OCI-LY7 (cell line): ENCODE measurements around the gene TRMT1. TPM values are rescaled to one million over a fixed set of nuclear protein-coding genes. Genes with fewer than 3 reads are reported as not detected.

ENCODE experiments used
- BruUV-seq: library from RNA; stranded (reverse); fragments of 400-500 nt; replicated peaks from 2 replicates; lab custom pipeline; 2021; lab: Mats Ljungman, UMichigan
- CTCF ChIA-PET: fragments of 300-600 bp; sonication (Branson Sonifier 250); formaldehyde crosslinking; loops from one replicate; lab custom pipeline; 2022; ENCODE audit warnings: antibody characterized with exemption; ENCODE audit not compliant: unreplicated experiment; lab: Charles Lee
- POLR2A ChIA-PET: fragments of 300-600 bp; sonication (Branson Sonifier 250); formaldehyde crosslinking; loops from one replicate; lab custom pipeline; 2022; ENCODE audit warnings: antibody characterized with exemption; lab: Charles Lee
- DNase-seq: peaks from one replicate; pipeline ENCODE4 v3.0.0-alpha.2; 2015; ENCODE audit warnings: low spot score
- H2AFZ ChIP-seq: fragments of 200-600 bp; sonication (generic), shearing (Covaris generic); 2 replicates; pipeline ENCODE4 v1.6.1; 2014; ENCODE audit warnings: mild to moderate bottlenecking, antibody characterized with exemption, low read length, moderate library complexity
- H3K27ac ChIP-seq: fragments of 200-600 bp; sonication (generic); 2 replicates; pipeline ENCODE4 v1.5.1; 2014; ENCODE audit warnings: mixed run types, low read depth, mild to moderate bottlenecking, moderate library complexity, low read length, inconsistent platforms; ENCODE audit not compliant: poor library complexity, severe bottlenecking
- H3K36me3 ChIP-seq: fragments of 200-600 bp; sonication (generic); 2 replicates; pipeline ENCODE4 v1.6.1; 2014; ENCODE audit warnings: mild to moderate bottlenecking, antibody characterized with exemption, low read length, moderate library complexity, mixed read lengths; ENCODE audit not compliant: insufficient read depth
- H3K4me1 ChIP-seq: fragments of 200-600 bp; sonication (generic); 2 replicates; pipeline ENCODE4 v1.5.1; 2014; ENCODE audit warnings: mild to moderate bottlenecking, low read length; ENCODE audit not compliant: insufficient read depth, poor library complexity, severe bottlenecking
- H3K4me2 ChIP-seq: fragments of 200-600 bp; sonication (generic); 2 replicates; pipeline ENCODE4 v1.6.1; 2014; ENCODE audit warnings: mild to moderate bottlenecking, low read length
- H3K4me3 ChIP-seq: fragments of 200-600 bp; sonication (generic); 2 replicates; pipeline ENCODE4 v1.5.1; 2014; ENCODE audit warnings: mild to moderate bottlenecking, low read depth, low read length; ENCODE audit not compliant: poor library complexity, severe bottlenecking
- H3K79me2 ChIP-seq: fragments of 200-600 bp; sonication (generic); 2 replicates; pipeline ENCODE4 v1.6.1; 2016; ENCODE audit warnings: low read depth, mild to moderate bottlenecking, low read length, moderate library complexity, mixed read lengths; ENCODE audit not compliant: insufficient read depth
- H3K9me2 ChIP-seq: fragments of 200-600 bp; sonication (generic); 2 replicates; pipeline ENCODE4 v1.6.1; 2016; ENCODE audit warnings: mild to moderate bottlenecking, low read length, mixed read lengths; ENCODE audit not compliant: insufficient read depth
- H3K9me3 ChIP-seq: fragments of 200-600 bp; sonication (generic); 2 replicates; pipeline ENCODE4 v1.6.1; 2014; ENCODE audit warnings: mild to moderate bottlenecking, mixed run types, low read length, mixed read lengths
- H4K20me1 ChIP-seq: fragments of 200-600 bp; sonication (generic); 2 replicates; pipeline ENCODE4 v1.6.1; 2014; ENCODE audit warnings: mild to moderate bottlenecking, antibody characterized with exemption, low read length, moderate library complexity, mixed read lengths; ENCODE audit not compliant: insufficient read depth
- CTCF ChIP-seq: fragments of 200-600 bp; sonication (generic); conservative IDR thresholded peaks from 2 replicates; pipeline ENCODE4 v1.5.1; 2014; ENCODE audit warnings: mild to moderate bottlenecking, antibody characterized with exemption, low read length, moderate library complexity, mixed read lengths
- EZH2phosphoT487 ChIP-seq: fragments of 200-600 bp; sonication (generic); IDR thresholded peaks from 2 replicates; pipeline ENCODE4 v1.6.1; 2018; ENCODE audit warnings: low read depth, borderline replicate concordance, mild to moderate bottlenecking, mixed run types, antibody characterized with exemption, low read length, moderate library complexity, mixed read lengths
- intact Hi-C: fragments of 100-400 bp; cut with micrococcal nuclease; formaldehyde crosslinking; loops from one replicate; pipeline ENCODE4 v1.10.0; 2022; ENCODE audit not compliant: unreplicated experiment
- total RNA-seq, 2 experiments: library from RNA; depleted of rRNA in 1 of 2; stranded (reverse); fragments of >200 nt in 1 of 2; shearing (Covaris generic) in 1 of 2; gene quantifications; 2 replicates each; pipeline ENCODE4 v1.2.3, GENCODE V29; 2014 to 2022

The TRMT1 gene
- total RNA-seq, 2 experiments from 2014 or later = 50.4 to 56.8 TPM

GRCh38 chr19:13094106-13094504 lies 22.4 kb downstream of the TRMT1 start:
- H3K27ac ChIP-seq = no peak overlapping the region
- H3K36me3 ChIP-seq = peaks cover 6% of the 10 kb centered on the region
- H3K79me2 ChIP-seq = no peaks in the 10 kb centered on the region
- no peaks in the 10 kb centered on the region for H3K9me2 ChIP-seq
- H3K4me1 ChIP-seq = peaks cover 47% of the 10 kb centered on the region
- TF ChIP-seq CTCF (peak; percentile 60; the same call in 1 of the 2 replicates), EZH2phosphoT487 (no peak)
- DNase-seq = no peak
- no peak overlapping the region for H3K4me3 ChIP-seq
- no peaks in the 10 kb centered on the region for H3K9me3 ChIP-seq
- ChIA-PET POLR2A (no interaction called here), CTCF (interaction anchor here (0.8 to 1.6 kb wide), 3 partner anchors 58 to 129 kb away, joined by 3 to 10 read pairs (median 9); no protein-coding TSS in a partner anchor)
- H3K4me2 ChIP-seq = peak overlapping the region; percentile 80
- intact Hi-C loops = loop anchor here (2.0 to 5.0 kb wide), 2 partner anchors 33 to 62 kb away; no protein-coding TSS in a partner anchor
- H2AFZ ChIP-seq = no peak overlapping the region
- BruUV-seq = no TSS peak
- no peaks in the 10 kb centered on the region for H4K20me1 ChIP-seq

- Histone ChIP-seq H2AFZ (no peak overlapping the region), H3K9me2 (no peaks in the 10 kb centered on the region), H3K36me3 (peaks cover under 1% of the 10 kb centered on the region), H3K79me2 (no peaks in the 10 kb centered on the region), H3K4me3 (no peak overlapping the region), H3K9me3 (no peaks in the 10 kb centered on the region), H3K4me1 (peaks cover 42% of the 10 kb centered on the region), H3K27ac (no peak overlapping the region), H3K4me2 (peak overlapping the region; percentile 80; the same call in 1 of the 2 replicates), H4K20me1 (no peaks in the 10 kb centered on the region)
- DNase-seq = peak; percentile 85
- ChIA-PET POLR2A (no interaction called here), CTCF (interaction anchor here (1.1 to 1.6 kb wide), 2 partner anchors 116 to 128 kb away, joined by 9 to 10 read pairs; no protein-coding TSS in a partner anchor)
- TF ChIP-seq CTCF (peak; percentile 92), EZH2phosphoT487 (no peak)
- BruUV-seq = no TSS peak
- intact Hi-C loops = loop anchor here (1.0 to 5.0 kb wide), 3 partner anchors 33 to 116 kb away; no protein-coding TSS in a partner anchor
These were observed 23.0 kb downstream of the TRMT1 start for GRCh38 chr19:13093407-13094105.
